ENCODE measurements around the gene SPSB2.
A peak's percentile ranks its signal among the peaks of the same experiment; 100 is the strongest.

Gene SPSB2

GRCh38 chr12:6829536-6830220, 43.4 kb downstream of the SPSB2 start:
- no peak for DNase-seq

- DNase-seq = no peak
These were observed 44.1 kb downstream of the SPSB2 start for GRCh38 chr12:6828781-6829535.

- no peak for DNase-seq
These were observed 44.9 kb downstream of the SPSB2 start, which contains the start of gene P3H3 for GRCh38 chr12:6827982-6828780. Gene P3H3 (plus strand): TSS chr12:6828407. CDS start chr12:6828441, 34 bp downstream.

GRCh38 chr12:6827437-6827911, 45.6 kb downstream of the SPSB2 start:
- DNase-seq = peak; percentile 58

GRCh38 chr12:6826734-6827436, 46.2 kb downstream of the SPSB2 start:
- no peak for DNase-seq

GRCh38 chr12:6826125-6826733, 46.9 kb downstream of the SPSB2 start:
- no peak for DNase-seq

GRCh38 chr12:6825398-6826124, 47.5 kb downstream of the SPSB2 start:
- peak; percentile 30 for DNase-seq

GRCh38 chr12:6824901-6825381, 48.2 kb downstream of the SPSB2 start:
- no peak for DNase-seq

- no peak for DNase-seq
These were observed 48.9 kb downstream of the SPSB2 start for GRCh38 chr12:6824085-6824775.

GRCh38 chr12:6823182-6824084, 49.7 kb downstream of the SPSB2 start:
- DNase-seq = no peak

- no peak for DNase-seq
These were observed 50.5 kb downstream of the SPSB2 start for GRCh38 chr12:6822426-6823135.

GRCh38 chr12:6821591-6822425, 51.3 kb downstream of the SPSB2 start, which contains the start of gene GPR162:
Gene GPR162 (plus strand): TSS chr12:6821821. CDS start chr12:6823899, 2,078 bp downstream.
- DNase-seq = peak; percentile 37

Data from NCI-H187 treated with DMSO at 0.1 percent for 48 hours (cell line).